GM12872 (cell line): Measurements from ENCODE around the gene JSRP1.

Experiments
- CTCF ChIP-seq: IDR thresholded peaks from 3 replicates; pipeline ENCODE4 v1.5.1; 2011; ENCODE audit warnings: low read depth, mild to moderate bottlenecking, low read length, moderate library complexity; ENCODE audit not compliant: insufficient read depth

The JSRP1 gene

GRCh38 chr19:2210987-2211740, 45.1 kb downstream of the JSRP1 start:
- TF ChIP-seq CTCF = no peak

DNA sequence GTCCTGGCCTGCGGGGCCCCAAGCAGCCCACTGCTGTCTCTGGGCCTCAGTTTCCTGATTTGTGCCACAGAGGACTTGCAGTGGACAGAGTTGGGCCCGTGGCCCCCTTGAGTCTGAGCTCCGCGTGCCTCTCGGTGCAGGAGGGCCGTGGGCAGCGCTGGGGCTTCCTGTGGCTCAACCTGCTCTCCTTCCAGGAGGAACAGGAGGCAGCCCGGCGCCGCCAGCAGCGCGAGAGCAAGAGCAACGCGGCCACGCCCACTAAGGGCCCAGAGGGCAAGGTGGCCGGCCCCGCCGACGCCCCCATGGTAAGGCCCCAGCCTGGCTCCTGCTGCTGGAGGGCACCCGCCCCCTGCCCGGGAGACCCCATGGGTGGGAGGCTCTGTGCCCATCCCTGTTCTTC, 46.0 kb downstream of the JSRP1 start:
- no peak for TF ChIP-seq CTCF

GRCh38 chr19:2209408-2209807, 46.8 kb downstream of the JSRP1 start:
- no peak for TF ChIP-seq CTCF

- TF ChIP-seq CTCF = no peak
Observed at GRCh38 chr19:2208975-2209374, 47.2 kb downstream of the JSRP1 start.

DNA sequence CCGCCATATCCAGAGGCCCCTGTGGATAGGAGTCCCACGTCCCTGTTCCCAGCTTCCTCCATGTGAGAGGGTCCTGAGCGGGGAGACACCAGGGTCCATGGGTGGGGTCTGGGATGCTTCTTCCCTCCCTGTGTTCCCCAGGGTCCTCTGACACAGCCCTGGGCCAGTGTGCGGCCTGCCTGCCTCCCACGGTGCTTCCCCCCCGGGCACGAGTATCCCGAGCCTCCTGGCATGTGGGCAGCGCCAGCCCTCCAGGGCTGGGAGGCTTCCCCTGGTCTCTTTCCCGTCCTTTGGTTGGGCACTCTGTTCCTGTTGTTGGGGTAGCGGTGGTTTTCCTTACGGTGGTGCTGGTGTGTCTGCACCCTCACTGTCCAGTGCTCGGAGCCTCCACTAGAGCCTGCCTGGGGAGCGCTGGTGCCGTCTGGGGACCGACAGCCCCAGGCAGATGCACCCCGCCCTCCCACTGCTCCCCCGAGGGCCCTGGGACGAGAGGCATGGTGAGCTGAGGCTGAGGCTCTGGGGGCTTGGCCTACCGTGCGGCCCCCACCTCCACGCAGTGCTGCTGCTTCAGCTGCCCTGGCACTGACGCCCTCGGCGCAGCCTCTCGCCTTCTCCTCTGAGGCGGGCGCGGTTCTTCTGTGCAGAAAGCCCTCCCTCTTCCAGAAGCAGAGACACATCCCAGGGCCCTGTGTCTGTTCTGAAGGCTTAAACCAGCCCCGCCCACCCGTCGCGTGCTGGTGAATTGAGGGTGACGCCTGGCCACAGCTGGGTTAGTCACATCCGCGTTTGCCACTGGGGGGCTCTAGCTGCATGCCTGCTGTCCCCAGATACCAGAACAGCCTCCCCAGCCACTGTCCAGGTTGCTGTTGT, 48.0 kb downstream of the JSRP1 start:
- peak; percentile 35; the same call in 1 of the 3 replicates for TF ChIP-seq CTCF

GRCh38 chr19:2207008-2207407, 49.2 kb downstream of the JSRP1 start:
- no peak for TF ChIP-seq CTCF

DNA sequence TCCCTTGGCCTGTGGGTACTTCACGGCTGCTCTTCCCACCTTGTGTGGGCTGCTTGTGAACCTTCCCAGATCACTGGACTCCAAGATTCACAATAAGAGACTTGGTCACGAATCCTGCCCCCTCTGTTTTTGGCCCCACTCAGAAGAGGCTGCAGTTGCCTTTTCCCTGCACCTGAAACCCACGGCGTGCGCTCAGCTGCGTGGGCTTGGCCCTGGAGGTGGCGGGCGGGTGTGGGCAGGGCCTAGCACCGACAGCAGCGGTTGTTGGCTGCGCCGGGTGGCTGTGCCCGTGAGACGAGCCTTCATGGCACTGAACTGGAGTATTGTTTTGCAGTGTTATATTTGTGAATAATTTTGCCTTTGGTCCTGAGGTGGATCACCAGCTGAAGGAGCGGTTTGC, 53.9 kb downstream of the JSRP1 start:
- TF ChIP-seq CTCF = no peak
